OCI-LY7 (cell line): ENCODE results near the gene RALGAPA2. TPM values are rescaled to one million over a fixed set of nuclear protein-coding genes. Genes with fewer than 3 reads are reported as not detected.

Experiments
- BruUV-seq: library from RNA; stranded (reverse); fragments of 400-500 nt; replicated peaks from 2 replicates; lab custom pipeline; 2021; lab: Mats Ljungman, UMichigan
- CTCF ChIA-PET: fragments of 300-600 bp; sonication (Branson Sonifier 250); formaldehyde crosslinking; loops from one replicate; lab custom pipeline; 2022; ENCODE audit warnings: antibody characterized with exemption; ENCODE audit not compliant: unreplicated experiment; lab: Charles Lee
- POLR2A ChIA-PET: fragments of 300-600 bp; sonication (Branson Sonifier 250); formaldehyde crosslinking; loops from one replicate; lab custom pipeline; 2022; ENCODE audit warnings: antibody characterized with exemption; lab: Charles Lee
- DNase-seq: peaks from one replicate; pipeline ENCODE4 v3.0.0-alpha.2; 2015; ENCODE audit warnings: low spot score
- H2AFZ ChIP-seq: fragments of 200-600 bp; sonication (generic), shearing (Covaris generic); 2 replicates; pipeline ENCODE4 v1.6.1; 2014; ENCODE audit warnings: mild to moderate bottlenecking, antibody characterized with exemption, low read length, moderate library complexity
- H3K27ac ChIP-seq: fragments of 200-600 bp; sonication (generic); 2 replicates; pipeline ENCODE4 v1.5.1; 2014; ENCODE audit warnings: mixed run types, low read depth, mild to moderate bottlenecking, moderate library complexity, low read length, inconsistent platforms; ENCODE audit not compliant: poor library complexity, severe bottlenecking
- H3K36me3 ChIP-seq: fragments of 200-600 bp; sonication (generic); 2 replicates; pipeline ENCODE4 v1.6.1; 2014; ENCODE audit warnings: mild to moderate bottlenecking, antibody characterized with exemption, low read length, moderate library complexity, mixed read lengths; ENCODE audit not compliant: insufficient read depth
- H3K4me1 ChIP-seq: fragments of 200-600 bp; sonication (generic); 2 replicates; pipeline ENCODE4 v1.5.1; 2014; ENCODE audit warnings: mild to moderate bottlenecking, low read length; ENCODE audit not compliant: insufficient read depth, poor library complexity, severe bottlenecking
- H3K4me2 ChIP-seq: fragments of 200-600 bp; sonication (generic); 2 replicates; pipeline ENCODE4 v1.6.1; 2014; ENCODE audit warnings: mild to moderate bottlenecking, low read length
- H3K4me3 ChIP-seq: fragments of 200-600 bp; sonication (generic); 2 replicates; pipeline ENCODE4 v1.5.1; 2014; ENCODE audit warnings: mild to moderate bottlenecking, low read depth, low read length; ENCODE audit not compliant: poor library complexity, severe bottlenecking
- H3K79me2 ChIP-seq: fragments of 200-600 bp; sonication (generic); 2 replicates; pipeline ENCODE4 v1.6.1; 2016; ENCODE audit warnings: low read depth, mild to moderate bottlenecking, low read length, moderate library complexity, mixed read lengths; ENCODE audit not compliant: insufficient read depth
- H3K9me2 ChIP-seq: fragments of 200-600 bp; sonication (generic); 2 replicates; pipeline ENCODE4 v1.6.1; 2016; ENCODE audit warnings: mild to moderate bottlenecking, low read length, mixed read lengths; ENCODE audit not compliant: insufficient read depth
- H3K9me3 ChIP-seq: fragments of 200-600 bp; sonication (generic); 2 replicates; pipeline ENCODE4 v1.6.1; 2014; ENCODE audit warnings: mild to moderate bottlenecking, mixed run types, low read length, mixed read lengths
- H4K20me1 ChIP-seq: fragments of 200-600 bp; sonication (generic); 2 replicates; pipeline ENCODE4 v1.6.1; 2014; ENCODE audit warnings: mild to moderate bottlenecking, antibody characterized with exemption, low read length, moderate library complexity, mixed read lengths; ENCODE audit not compliant: insufficient read depth
- CTCF ChIP-seq: fragments of 200-600 bp; sonication (generic); conservative IDR thresholded peaks from 2 replicates; pipeline ENCODE4 v1.5.1; 2014; ENCODE audit warnings: mild to moderate bottlenecking, antibody characterized with exemption, low read length, moderate library complexity, mixed read lengths
- EZH2phosphoT487 ChIP-seq: fragments of 200-600 bp; sonication (generic); IDR thresholded peaks from 2 replicates; pipeline ENCODE4 v1.6.1; 2018; ENCODE audit warnings: low read depth, borderline replicate concordance, mild to moderate bottlenecking, mixed run types, antibody characterized with exemption, low read length, moderate library complexity, mixed read lengths
- intact Hi-C: fragments of 100-400 bp; cut with micrococcal nuclease; formaldehyde crosslinking; loops from one replicate; pipeline ENCODE4 v1.10.0; 2022; ENCODE audit not compliant: unreplicated experiment
- total RNA-seq, 2 experiments: library from RNA; depleted of rRNA in 1 of 2; stranded (reverse); fragments of >200 nt in 1 of 2; shearing (Covaris generic) in 1 of 2; gene quantifications; 2 replicates each; pipeline ENCODE4 v1.2.3, GENCODE V29; 2014 to 2022

RALGAPA2 gene
- total RNA-seq, 2 experiments from 2014 or later: 9.1 to 17.8 TPM

- Histone ChIP-seq H3K4me1 (no peaks in the 10 kb centered on the region), H3K4me2 (no peak overlapping the region), H3K9me3 (no peaks in the 10 kb centered on the region), H3K9me2 (no peaks in the 10 kb centered on the region), H2AFZ (no peak overlapping the region), H3K79me2 (no peaks in the 10 kb centered on the region), H3K4me3 (no peak overlapping the region), H3K27ac (no peak overlapping the region), H4K20me1 (no peaks in the 10 kb centered on the region), H3K36me3 (no peaks in the 10 kb centered on the region)
- DNase-seq: no peak
- ChIA-PET POLR2A (no interaction called here), CTCF (no interaction called here)
- BruUV-seq: no TSS peak
- TF ChIP-seq EZH2phosphoT487 (no peak), CTCF (no peak)
- intact Hi-C loops: no loop called here
Measured at GRCh38 chr20:20606881-20607280, 105.6 kb downstream of the RALGAPA2 start.

GRCh38 chr20:20606050-20606449 is 106.4 kb downstream of the RALGAPA2 start:
- CTCF ChIA-PET: no interaction called here
- BruUV-seq: no TSS peak
- TF ChIP-seq EZH2phosphoT487: no peak
- TF ChIP-seq CTCF: no peak

GRCh38 chr20:20604907-20605306 is 107.5 kb downstream of the RALGAPA2 start:
- no peaks in the 10 kb centered on the region for H3K4me1 ChIP-seq
- CTCF ChIA-PET: no interaction called here
- POLR2A ChIA-PET: interaction anchor here (1.3 kb wide), 1 partner anchor 9 kb away, joined by 4 read pairs; no protein-coding TSS in a partner anchor

More at GRCh38 chr20:20606050-20606449, 106.4 kb downstream of the RALGAPA2 start:
- H3K9me3 ChIP-seq: no peaks in the 10 kb centered on the region
- no peaks in the 10 kb centered on the region for H3K4me1 ChIP-seq
- DNase-seq: no peak
- H3K79me2 ChIP-seq: no peaks in the 10 kb centered on the region
- no peaks in the 10 kb centered on the region for H4K20me1 ChIP-seq
- H3K9me2 ChIP-seq: no peaks in the 10 kb centered on the region
- no peak overlapping the region for H3K4me3 ChIP-seq
- POLR2A ChIA-PET: no interaction called here
- intact Hi-C loops: no loop called here
- H3K36me3 ChIP-seq: no peaks in the 10 kb centered on the region
- H3K4me2 ChIP-seq: no peak overlapping the region
- no peak overlapping the region for H2AFZ ChIP-seq
- H3K27ac ChIP-seq: no peak overlapping the region

More at GRCh38 chr20:20604907-20605306, 107.5 kb downstream of the RALGAPA2 start:
- Histone ChIP-seq H2AFZ (no peak overlapping the region), H3K79me2 (no peaks in the 10 kb centered on the region), H3K4me3 (no peak overlapping the region), H3K9me2 (no peaks in the 10 kb centered on the region), H4K20me1 (no peaks in the 10 kb centered on the region), H3K36me3 (no peaks in the 10 kb centered on the region), H3K9me3 (no peaks in the 10 kb centered on the region), H3K27ac (no peak overlapping the region), H3K4me2 (no peak overlapping the region)
- DNase-seq: no peak
- intact Hi-C loops: no loop called here
- TF ChIP-seq EZH2phosphoT487 (no peak), CTCF (no peak)
- no TSS peak for BruUV-seq
